A549 (cell line): ENCODE measurements around the gene PTTG2.

ENCODE experiments used
- POLR2A ChIP-seq: IDR thresholded peaks from 2 replicates; pipeline ENCODE4 v1.6.1; 2012; ENCODE audit warnings: mild to moderate bottlenecking, low read length
- TF ChIP-seq, protein P1 (sequence below): fragments of >200 bp; sonication (Bioruptor Twin); formaldehyde crosslinking; IDR thresholded peaks from 3 replicates; pipeline ENCODE4 v1.5.1; 2016

DNA sequence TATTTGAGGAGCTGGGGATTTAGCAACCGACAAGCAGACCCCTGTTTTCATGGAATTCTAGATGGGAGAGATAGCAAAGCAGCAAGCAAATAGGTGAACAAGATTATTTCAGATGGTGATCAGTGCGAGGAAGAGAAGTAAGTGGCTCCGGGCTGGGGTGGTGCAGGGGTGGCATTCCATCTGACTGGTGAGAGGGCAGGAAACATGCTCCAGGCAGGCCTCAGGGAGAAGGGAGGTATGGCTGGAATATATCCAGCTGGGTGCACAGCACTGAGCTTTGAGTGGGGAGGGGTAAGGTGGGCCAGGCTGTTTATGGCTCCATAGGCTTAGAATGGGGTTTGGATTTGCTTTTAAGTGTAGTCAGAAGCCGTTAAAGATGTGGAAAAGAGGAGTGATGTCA is 21.2 kb downstream of the PTTG2 start:
- TF ChIP-seq, protein P1, sequence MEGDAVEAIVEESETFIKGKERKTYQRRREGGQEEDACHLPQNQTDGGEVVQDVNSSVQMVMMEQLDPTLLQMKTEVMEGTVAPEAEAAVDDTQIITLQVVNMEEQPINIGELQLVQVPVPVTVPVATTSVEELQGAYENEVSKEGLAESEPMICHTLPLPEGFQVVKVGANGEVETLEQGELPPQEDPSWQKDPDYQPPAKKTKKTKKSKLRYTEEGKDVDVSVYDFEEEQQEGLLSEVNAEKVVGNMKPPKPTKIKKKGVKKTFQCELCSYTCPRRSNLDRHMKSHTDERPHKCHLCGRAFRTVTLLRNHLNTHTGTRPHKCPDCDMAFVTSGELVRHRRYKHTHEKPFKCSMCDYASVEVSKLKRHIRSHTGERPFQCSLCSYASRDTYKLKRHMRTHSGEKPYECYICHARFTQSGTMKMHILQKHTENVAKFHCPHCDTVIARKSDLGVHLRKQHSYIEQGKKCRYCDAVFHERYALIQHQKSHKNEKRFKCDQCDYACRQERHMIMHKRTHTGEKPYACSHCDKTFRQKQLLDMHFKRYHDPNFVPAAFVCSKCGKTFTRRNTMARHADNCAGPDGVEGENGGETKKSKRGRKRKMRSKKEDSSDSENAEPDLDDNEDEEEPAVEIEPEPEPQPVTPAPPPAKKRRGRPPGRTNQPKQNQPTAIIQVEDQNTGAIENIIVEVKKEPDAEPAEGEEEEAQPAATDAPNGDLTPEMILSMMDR, result no peak
- no peak for TF ChIP-seq POLR2A
